ENCODE data around the gene LEKR1.
A peak's percentile ranks its signal among the peaks of the same experiment; 100 is the strongest.
"Not testable (repeated sequence)": the region's sequence is repeated elsewhere in the genome, so short reads cannot be mapped to it uniquely, and the experiment has no call there.

LEKR1 gene

DNA sequence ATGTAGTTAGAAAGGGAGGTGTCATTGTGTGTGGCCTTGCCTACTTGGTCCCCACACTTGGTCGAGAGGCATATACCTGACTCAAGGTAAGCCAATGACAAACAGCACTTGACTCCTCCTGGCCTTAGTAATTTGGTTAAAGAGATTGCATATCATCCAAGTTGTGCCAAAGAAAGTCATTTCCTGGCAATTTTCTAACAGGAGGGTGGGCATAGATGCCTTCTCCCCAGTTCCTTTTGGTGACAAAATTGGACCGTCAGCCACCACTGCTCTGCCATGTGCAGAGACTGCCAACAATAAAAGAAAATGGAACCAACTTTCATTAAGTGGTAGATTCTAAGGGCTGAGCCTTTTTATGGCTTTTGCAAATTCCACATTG is 7.9 kb upstream of the LEKR1 start:
- Mint-ChIP-seq H3K27ac (peak overlapping the region; percentile 97), H3K36me3 (peaks cover 10% of the 10 kb centered on the region), H3K9me3 (peaks cover 3% of the 10 kb centered on the region), H3K4me1 (peaks cover 36% of the 10 kb centered on the region), H3K27me3 (no peaks in the 10 kb centered on the region), H3K4me3 (peak overlapping the region; percentile 78)
- ATAC-seq = no peak

DNA sequence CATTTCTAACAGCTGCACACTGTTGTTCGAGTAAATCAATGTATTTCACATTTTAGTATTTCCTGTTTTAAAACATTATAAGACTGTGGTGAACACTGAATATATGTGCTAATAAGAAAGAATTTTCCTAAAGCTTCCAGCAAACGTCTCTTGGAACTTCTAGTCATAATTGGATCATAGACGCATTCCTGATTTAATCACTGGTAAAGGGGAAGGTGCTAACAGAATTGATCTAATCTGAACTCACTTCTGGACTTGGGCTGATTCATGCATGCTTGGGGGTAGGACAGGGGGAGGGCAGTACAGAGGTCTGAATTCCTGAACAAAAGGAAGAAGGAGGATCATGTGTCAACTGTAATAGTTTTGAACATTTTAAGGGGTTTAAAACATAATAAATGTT is 7.3 kb upstream of the LEKR1 start:
- no peak overlapping the region for H3K4me3 Mint-ChIP-seq
- peaks cover 3% of the 10 kb centered on the region for H3K9me3 Mint-ChIP-seq
- peaks cover 31% of the 10 kb centered on the region for H3K4me1 Mint-ChIP-seq
- no peaks in the 10 kb centered on the region for H3K27me3 Mint-ChIP-seq
- peak overlapping the region; percentile 97 for H3K27ac Mint-ChIP-seq
- peaks cover 10% of the 10 kb centered on the region for H3K36me3 Mint-ChIP-seq
- no peak for ATAC-seq

- H3K9me3 Mint-ChIP-seq = peaks cover 3% of the 10 kb centered on the region
- H3K27me3 Mint-ChIP-seq = no peaks in the 10 kb centered on the region
- ATAC-seq = no peak
- H3K27ac Mint-ChIP-seq = peak overlapping the region; percentile 44
- H3K4me1 Mint-ChIP-seq = peaks cover 31% of the 10 kb centered on the region
- no peak overlapping the region for H3K4me3 Mint-ChIP-seq
- peaks cover 10% of the 10 kb centered on the region for H3K36me3 Mint-ChIP-seq
Measured at GRCh38 chr3:156819842-156820691, 6.1 kb upstream of the LEKR1 start.

DNA sequence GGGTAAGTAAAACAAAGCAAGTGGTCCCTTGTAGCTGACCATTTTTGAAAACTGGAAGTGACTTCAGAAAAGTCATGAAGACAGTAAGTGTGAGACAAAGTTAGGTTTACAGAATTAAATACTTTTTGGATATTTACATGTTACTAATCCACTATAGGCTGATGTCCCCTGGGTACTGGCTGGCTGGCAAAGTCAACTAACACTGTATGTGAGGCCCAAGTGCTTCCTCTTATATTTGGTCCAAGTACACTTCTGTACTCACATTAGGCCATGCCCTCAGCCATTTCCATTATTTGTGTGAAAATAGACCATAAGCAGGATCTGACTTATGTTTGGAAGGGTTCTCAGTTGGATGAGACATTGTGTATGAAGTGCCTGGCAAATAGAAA is 5.5 kb upstream of the LEKR1 start:
- no peaks in the 10 kb centered on the region for H3K27me3 Mint-ChIP-seq
- peaks cover 3% of the 10 kb centered on the region for H3K9me3 Mint-ChIP-seq
- H3K27ac Mint-ChIP-seq = peak overlapping the region; percentile 44
- H3K4me1 Mint-ChIP-seq = peaks cover 30% of the 10 kb centered on the region
- H3K36me3 Mint-ChIP-seq = peaks cover 7% of the 10 kb centered on the region
- H3K4me3 Mint-ChIP-seq = no peak overlapping the region
- no peak for ATAC-seq

- not testable (repeated sequence) for ATAC-seq, H3K36me3 Mint-ChIP-seq, H3K9me3 Mint-ChIP-seq, H3K27me3 Mint-ChIP-seq, H3K4me3 Mint-ChIP-seq
- Mint-ChIP-seq H3K4me1 (peaks cover 35% of the 10 kb centered on the region), H3K27ac (peak overlapping the region; percentile 44)
Measured at GRCh38 chr3:156822626-156823260, 3.4 kb upstream of the LEKR1 start.

DNA sequence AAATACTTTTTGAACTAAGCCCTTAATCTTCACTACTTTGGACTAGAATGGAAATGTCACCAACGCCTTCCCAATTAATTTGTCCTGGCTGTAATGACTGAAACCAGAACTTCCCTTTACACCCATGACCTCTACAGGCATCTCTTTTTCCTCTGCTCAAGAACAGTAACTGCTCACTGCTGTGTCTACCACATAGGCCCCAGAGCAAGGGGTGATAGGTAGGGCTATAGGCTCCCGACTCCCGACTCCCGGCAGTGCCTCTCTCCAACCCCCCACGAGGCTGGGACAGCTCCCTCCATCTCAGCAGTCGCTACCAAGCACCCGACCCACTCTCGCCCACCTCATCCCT is 384 bp upstream of the LEKR1 start:
- H3K4me1 Mint-ChIP-seq = peaks cover 32% of the 10 kb centered on the region
- no peaks in the 10 kb centered on the region for H3K27me3 Mint-ChIP-seq
- ATAC-seq = peak; percentile 79

GRCh38 chr3:156826896-156827882 is 1.0 kb downstream of the LEKR1 start:
- H3K4me3 Mint-ChIP-seq = peak overlapping the region; percentile 92
- H3K36me3 Mint-ChIP-seq = peaks cover 10% of the 10 kb centered on the region
- peak overlapping the region; percentile 98 for H3K27ac Mint-ChIP-seq
- ATAC-seq = no peak
- H3K27me3 Mint-ChIP-seq = no peaks in the 10 kb centered on the region
- H3K9me3 Mint-ChIP-seq = no peaks in the 10 kb centered on the region
- peaks cover 32% of the 10 kb centered on the region for H3K4me1 Mint-ChIP-seq

More for the DNA sequence above, 384 bp upstream of the LEKR1 start:
- Mint-ChIP-seq H3K9me3 (no peaks in the 10 kb centered on the region), H3K27ac (peak overlapping the region; percentile 98), H3K36me3 (peaks cover 6% of the 10 kb centered on the region), H3K4me3 (peak overlapping the region; percentile 92)

DNA sequence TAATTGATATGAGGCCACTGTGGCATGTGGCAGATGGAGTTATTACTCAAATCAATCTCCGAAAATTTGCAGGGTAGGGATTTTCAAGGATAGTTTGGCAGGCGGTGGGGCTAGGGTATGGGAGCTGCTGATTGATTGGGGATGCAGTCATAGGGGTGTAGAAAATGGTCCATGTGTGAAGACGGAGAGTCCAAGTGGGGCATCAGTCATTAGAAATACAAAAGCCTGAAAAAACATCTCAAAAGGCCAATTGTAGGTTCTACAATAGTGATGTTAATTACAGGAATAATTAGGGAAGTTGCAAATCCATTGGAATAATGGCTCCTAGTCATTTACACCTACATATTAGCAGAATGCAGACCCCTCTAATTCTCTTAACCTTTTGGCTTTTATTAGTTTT is 4.9 kb downstream of the LEKR1 start:
- no peak for ATAC-seq
- Mint-ChIP-seq H3K27me3 (no peaks in the 10 kb centered on the region), H3K4me1 (peaks cover 26% of the 10 kb centered on the region), H3K4me3 (no peak overlapping the region), H3K27ac (peak overlapping the region; percentile 15), H3K9me3 (no peaks in the 10 kb centered on the region), H3K36me3 (peaks cover 10% of the 10 kb centered on the region)

- Mint-ChIP-seq H3K27me3 (no peaks in the 10 kb centered on the region), H3K27ac (no peak overlapping the region)
Measured at GRCh38 chr3:156834435-156834834, 8.3 kb downstream of the LEKR1 start.

GRCh38 chr3:156834962-156835535 is 8.9 kb downstream of the LEKR1 start:
- no peaks in the 10 kb centered on the region for H3K9me3 Mint-ChIP-seq
- no peak for ATAC-seq
- H3K27me3 Mint-ChIP-seq = no peaks in the 10 kb centered on the region
- peaks cover 15% of the 10 kb centered on the region for H3K36me3 Mint-ChIP-seq
- no peak overlapping the region for H3K4me3 Mint-ChIP-seq
- no peaks in the 10 kb centered on the region for H3K4me1 Mint-ChIP-seq
- H3K27ac Mint-ChIP-seq = no peak overlapping the region

More at GRCh38 chr3:156834435-156834834, 8.3 kb downstream of the LEKR1 start:
- ATAC-seq = no peak
- no peaks in the 10 kb centered on the region for H3K9me3 Mint-ChIP-seq
- H3K36me3 Mint-ChIP-seq = peaks cover 15% of the 10 kb centered on the region
- no peak overlapping the region for H3K4me3 Mint-ChIP-seq
- no peaks in the 10 kb centered on the region for H3K4me1 Mint-ChIP-seq

GRCh38 chr3:156836701-156837100 is 10.5 kb downstream of the LEKR1 start:
- no peaks in the 10 kb centered on the region for H3K27me3 Mint-ChIP-seq
- H3K4me1 Mint-ChIP-seq = no peaks in the 10 kb centered on the region
- no peak overlapping the region for H3K27ac Mint-ChIP-seq
- no peak for ATAC-seq
- no peak overlapping the region for H3K4me3 Mint-ChIP-seq
- H3K36me3 Mint-ChIP-seq = peaks cover 6% of the 10 kb centered on the region
- no peaks in the 10 kb centered on the region for H3K9me3 Mint-ChIP-seq

DNA sequence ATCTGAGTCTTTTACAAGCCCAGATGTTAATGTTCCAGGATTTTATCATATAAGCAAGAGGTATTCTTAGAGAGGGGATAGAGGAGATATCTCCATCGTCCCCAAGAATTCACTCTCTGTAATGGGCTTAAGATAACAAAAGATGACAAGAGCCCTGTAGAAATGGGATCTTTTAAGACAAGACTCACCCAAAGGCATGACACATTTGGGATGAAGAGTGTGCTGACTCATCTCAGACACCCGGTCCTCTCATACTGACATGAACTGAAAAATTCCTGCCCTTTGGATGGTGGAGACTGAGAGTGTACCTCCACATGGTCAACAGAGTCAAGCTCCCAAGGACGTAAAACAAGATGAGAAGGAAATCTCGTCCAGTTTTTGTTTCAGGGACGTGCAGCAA is 11.0 kb downstream of the LEKR1 start:
- no peaks in the 10 kb centered on the region for H3K27me3 Mint-ChIP-seq
- no peaks in the 10 kb centered on the region for H3K9me3 Mint-ChIP-seq
- ATAC-seq = no peak
- no peaks in the 10 kb centered on the region for H3K4me1 Mint-ChIP-seq
- peaks cover 6% of the 10 kb centered on the region for H3K36me3 Mint-ChIP-seq
- no peak overlapping the region for H3K27ac Mint-ChIP-seq
- no peak overlapping the region for H3K4me3 Mint-ChIP-seq

DNA sequence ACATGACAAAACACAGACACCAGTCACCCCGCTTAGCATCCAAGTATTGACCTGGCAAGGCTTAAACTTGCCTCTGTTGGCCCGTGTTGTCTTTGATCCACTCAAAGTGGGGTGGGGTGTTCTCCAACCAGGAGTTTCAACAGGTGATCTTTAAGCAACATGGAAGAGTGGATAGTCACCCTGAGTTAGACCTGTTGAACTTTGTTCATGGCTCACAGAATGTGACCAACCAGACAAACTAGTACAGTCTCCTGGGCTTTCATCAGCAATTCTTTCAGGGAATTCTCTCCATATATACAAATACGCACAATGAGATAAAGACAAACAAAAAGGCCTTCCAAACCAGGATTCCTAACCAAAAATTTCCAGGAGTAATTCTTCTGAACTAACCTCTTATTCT is 11.9 kb downstream of the LEKR1 start:
- no peaks in the 10 kb centered on the region for H3K9me3 Mint-ChIP-seq
- no peak overlapping the region for H3K27ac Mint-ChIP-seq
- H3K36me3 Mint-ChIP-seq = peaks cover 6% of the 10 kb centered on the region
- no peaks in the 10 kb centered on the region for H3K4me1 Mint-ChIP-seq
- no peak overlapping the region for H3K4me3 Mint-ChIP-seq
- no peaks in the 10 kb centered on the region for H3K27me3 Mint-ChIP-seq
- no peak for ATAC-seq

GRCh38 chr3:156840826-156841689 is 14.9 kb downstream of the LEKR1 start:
- no peaks in the 10 kb centered on the region for H3K9me3 Mint-ChIP-seq
- H3K4me1 Mint-ChIP-seq = no peaks in the 10 kb centered on the region
- ATAC-seq = no peak
- peaks cover 6% of the 10 kb centered on the region for H3K36me3 Mint-ChIP-seq
- H3K27ac Mint-ChIP-seq = no peak overlapping the region
- no peaks in the 10 kb centered on the region for H3K27me3 Mint-ChIP-seq
- no peak overlapping the region for H3K4me3 Mint-ChIP-seq
